Thyroid gland (tissue), 4 donors: ENCODE measurements around the gene TCEAL9.

ENCODE experiments used
- POLR2A ChIP-seq, 2 donors: fragments of 450-650 bp; IDR thresholded peaks; one replicate each; pipeline ENCODE4 v1.6.1; 2017; ENCODE audit warnings: antibody characterized with exemption in 2 of 2, mild to moderate bottlenecking in 2 of 2, moderate library complexity in 1 of 2
- TF ChIP-seq, protein P1 (sequence below), 6 experiments: fragments of 200-600 bp in 3 of 6; fragments of 450-650 bp in 3 of 6; sonication (generic) in 3 of 6; IDR thresholded peaks; one replicate each; pipeline ENCODE4 v1.5.1; 2016 to 2019; ENCODE audit warnings: antibody characterized with exemption in 6 of 6, mild to moderate bottlenecking in 2 of 6, inconsistent platforms in 1 of 6, moderate library complexity in 1 of 6

DNA sequence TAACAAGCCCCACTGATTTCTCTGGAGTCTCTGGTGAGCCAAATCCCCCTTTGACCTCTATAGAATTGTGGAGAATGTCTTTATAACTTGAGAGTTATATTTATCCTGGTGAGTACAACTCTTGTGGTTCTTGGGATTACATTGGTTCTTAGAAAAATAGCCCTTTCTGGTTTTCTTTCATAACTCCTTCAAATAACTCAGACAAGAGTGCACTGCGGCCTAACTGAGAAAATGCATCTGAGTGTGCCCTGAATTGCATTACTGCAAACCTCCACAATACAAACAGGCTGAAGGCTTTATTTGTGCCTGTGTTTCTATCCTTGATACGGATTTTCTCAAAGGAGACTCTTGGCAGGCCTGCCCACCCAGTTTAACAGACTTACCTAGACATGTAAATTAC is 22.7 kb downstream of the TCEAL9 start:
- TF ChIP-seq, protein P1, sequence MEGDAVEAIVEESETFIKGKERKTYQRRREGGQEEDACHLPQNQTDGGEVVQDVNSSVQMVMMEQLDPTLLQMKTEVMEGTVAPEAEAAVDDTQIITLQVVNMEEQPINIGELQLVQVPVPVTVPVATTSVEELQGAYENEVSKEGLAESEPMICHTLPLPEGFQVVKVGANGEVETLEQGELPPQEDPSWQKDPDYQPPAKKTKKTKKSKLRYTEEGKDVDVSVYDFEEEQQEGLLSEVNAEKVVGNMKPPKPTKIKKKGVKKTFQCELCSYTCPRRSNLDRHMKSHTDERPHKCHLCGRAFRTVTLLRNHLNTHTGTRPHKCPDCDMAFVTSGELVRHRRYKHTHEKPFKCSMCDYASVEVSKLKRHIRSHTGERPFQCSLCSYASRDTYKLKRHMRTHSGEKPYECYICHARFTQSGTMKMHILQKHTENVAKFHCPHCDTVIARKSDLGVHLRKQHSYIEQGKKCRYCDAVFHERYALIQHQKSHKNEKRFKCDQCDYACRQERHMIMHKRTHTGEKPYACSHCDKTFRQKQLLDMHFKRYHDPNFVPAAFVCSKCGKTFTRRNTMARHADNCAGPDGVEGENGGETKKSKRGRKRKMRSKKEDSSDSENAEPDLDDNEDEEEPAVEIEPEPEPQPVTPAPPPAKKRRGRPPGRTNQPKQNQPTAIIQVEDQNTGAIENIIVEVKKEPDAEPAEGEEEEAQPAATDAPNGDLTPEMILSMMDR (IDR thresholded peaks at IDR 0.05) = no peak
- TF ChIP-seq POLR2A (IDR thresholded peaks at IDR 0.05) = no peak
